Measurements from ENCODE around the gene LIMS1.

Gene LIMS1

DNA sequence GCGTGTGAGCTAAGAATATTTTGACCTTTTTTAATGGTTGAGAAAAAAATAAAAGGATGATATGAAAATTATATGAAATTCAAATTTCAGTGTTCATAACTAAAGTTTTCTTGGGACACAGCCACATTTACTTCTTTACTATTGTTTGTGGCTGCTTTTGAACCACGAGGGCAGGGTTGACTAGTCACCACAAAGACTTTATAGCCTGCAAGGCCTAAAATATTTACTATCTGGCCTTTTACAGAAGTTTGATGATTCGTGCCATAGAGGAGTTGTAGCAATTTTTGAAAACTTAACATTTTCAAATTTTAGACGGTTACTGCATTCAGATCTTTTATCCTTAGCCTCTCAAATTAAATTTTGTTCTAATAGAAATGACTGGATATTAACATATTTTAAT lies 69.9 kb downstream of the LIMS1 start:
- Histone ChIP-seq H3K4me1 (ENCODE audit: control insufficient read depth, insufficient read depth, low read length) (peaks cover 14% of the 10 kb centered on the region), H3K27me3 (ENCODE audit: control insufficient read depth, insufficient read depth, low read length) (no peaks in the 10 kb centered on the region), H3K4me3 (ENCODE audit: low read length) (no peak overlapping the region), H3K9ac (ENCODE audit: low read depth, low read length) (no peak overlapping the region), H3K4me2 (ENCODE audit: low read length) (no peak overlapping the region), H3K9me3 (replicated peaks; ENCODE audit: low read length) (no peaks in the 10 kb centered on the region), H3K36me3 (ENCODE audit: insufficient read depth, low read length) (no peaks in the 10 kb centered on the region)

DNA sequence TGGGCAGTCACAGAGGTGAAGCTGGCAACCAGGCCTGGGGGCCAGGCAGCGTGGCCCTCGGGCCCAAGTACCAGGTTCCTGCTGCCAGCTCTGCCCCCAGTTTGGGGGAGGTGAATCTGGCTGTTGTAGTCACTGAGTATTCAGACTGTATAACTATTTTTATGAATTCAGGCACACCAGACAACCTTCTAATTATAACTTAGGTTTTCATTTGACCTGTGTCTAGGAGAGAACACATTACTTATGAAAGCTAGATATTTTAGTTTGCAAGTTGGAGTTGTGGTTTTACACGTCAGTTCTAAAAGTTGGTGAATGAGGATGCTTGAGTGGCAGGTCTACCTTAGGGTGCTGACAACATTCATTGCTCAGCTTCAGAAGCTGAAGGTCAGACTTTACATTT lies 71.7 kb downstream of the LIMS1 start:
- H3K4me1 ChIP-seq (ENCODE audit: control insufficient read depth, insufficient read depth, low read length) = peaks cover 14% of the 10 kb centered on the region
- no peaks in the 10 kb centered on the region for H3K9me3 ChIP-seq (replicated peaks; ENCODE audit: low read length)
- H3K4me3 ChIP-seq (ENCODE audit: low read length) = no peak overlapping the region
- no peaks in the 10 kb centered on the region for H3K27me3 ChIP-seq (ENCODE audit: control insufficient read depth, insufficient read depth, low read length)
- no peaks in the 10 kb centered on the region for H3K36me3 ChIP-seq (ENCODE audit: insufficient read depth, low read length)
- no peak overlapping the region for H3K4me2 ChIP-seq (ENCODE audit: low read length)
- H3K9ac ChIP-seq (ENCODE audit: low read depth, low read length) = no peak overlapping the region

DNA sequence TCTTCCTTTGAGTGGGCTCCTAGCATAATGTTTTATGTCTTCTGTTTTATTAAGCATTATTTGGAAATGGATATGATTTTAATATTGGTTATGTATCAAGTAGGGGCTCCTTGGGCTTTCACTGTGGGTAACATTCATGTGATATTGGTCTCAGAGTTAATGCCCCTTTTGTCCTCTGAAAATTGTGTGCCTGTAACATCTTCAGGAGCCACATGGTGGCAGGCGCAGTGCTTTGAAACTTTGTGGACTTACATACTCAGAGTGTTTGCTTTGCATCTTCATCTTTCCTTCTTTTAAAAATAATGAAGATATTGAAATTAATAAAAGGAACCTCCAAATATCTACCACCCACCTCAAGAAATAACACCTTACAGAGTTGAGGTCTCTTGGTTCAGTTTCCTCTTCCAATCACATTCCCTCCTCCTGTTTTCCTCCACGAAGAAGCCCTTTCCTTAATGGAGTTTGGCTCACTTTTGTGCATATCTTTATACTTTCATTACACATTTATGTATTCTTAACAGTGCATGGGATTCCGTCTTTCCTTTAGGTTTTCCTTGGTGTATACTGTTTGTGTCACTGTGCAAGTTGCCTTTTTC lies 73.5 kb downstream of the LIMS1 start:
- Histone ChIP-seq H3K27me3 (ENCODE audit: control insufficient read depth, insufficient read depth, low read length) (no peaks in the 10 kb centered on the region), H3K4me3 (ENCODE audit: low read length) (no peak overlapping the region), H3K9me3 (replicated peaks; ENCODE audit: low read length) (no peaks in the 10 kb centered on the region), H3K36me3 (ENCODE audit: insufficient read depth, low read length) (no peaks in the 10 kb centered on the region), H3K9ac (ENCODE audit: low read depth, low read length) (no peak overlapping the region), H3K4me2 (ENCODE audit: low read length) (no peak overlapping the region), H3K4me1 (ENCODE audit: control insufficient read depth, insufficient read depth, low read length) (peaks cover 18% of the 10 kb centered on the region)

DNA sequence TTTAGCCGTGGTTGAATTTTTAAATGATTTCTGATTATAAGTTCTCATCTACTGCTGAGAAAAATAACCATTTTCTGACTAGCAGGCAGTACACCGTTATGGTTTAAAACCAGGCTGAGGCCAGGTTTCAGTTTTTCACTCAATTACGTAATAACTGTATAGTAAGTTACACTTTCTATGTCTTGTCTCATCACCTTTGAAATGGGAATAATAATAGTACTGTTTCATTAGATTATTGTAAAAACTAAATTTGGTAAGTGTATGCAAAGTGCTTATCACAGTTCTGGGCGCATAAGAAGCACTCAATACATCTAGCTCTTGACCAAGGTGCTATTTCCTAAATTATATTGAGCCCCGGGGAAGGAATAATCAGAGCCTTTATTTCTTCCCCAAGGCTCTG lies 76.8 kb downstream of the LIMS1 start:
- peaks cover 13% of the 10 kb centered on the region for H3K4me1 ChIP-seq (ENCODE audit: control insufficient read depth, insufficient read depth, low read length)
- no peak overlapping the region for H3K4me2 ChIP-seq (ENCODE audit: low read length)
- H3K36me3 ChIP-seq (ENCODE audit: insufficient read depth, low read length) = no peaks in the 10 kb centered on the region
- no peak overlapping the region for H3K9ac ChIP-seq (ENCODE audit: low read depth, low read length)
- no peaks in the 10 kb centered on the region for H3K27me3 ChIP-seq (ENCODE audit: control insufficient read depth, insufficient read depth, low read length)
- no peaks in the 10 kb centered on the region for H3K9me3 ChIP-seq (replicated peaks; ENCODE audit: low read length)
- H3K4me3 ChIP-seq (ENCODE audit: low read length) = no peak overlapping the region

DNA sequence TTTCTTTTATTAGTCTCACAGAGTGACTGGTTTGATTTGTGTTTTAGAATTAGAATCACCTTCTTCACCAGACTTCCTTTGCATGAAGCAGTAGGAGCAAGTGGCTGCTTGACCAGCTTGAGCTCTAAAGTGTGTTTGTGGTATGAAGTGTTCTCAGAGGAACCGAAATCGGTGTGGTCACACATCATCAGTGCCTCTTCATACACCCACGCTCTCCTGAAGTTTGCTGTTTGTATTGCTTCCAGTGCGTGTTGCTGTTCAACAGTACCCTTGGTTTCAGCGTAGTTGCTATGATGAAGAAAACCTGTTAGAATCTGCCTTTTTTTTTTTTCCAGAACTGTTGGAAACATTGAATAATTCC lies 77.9 kb downstream of the LIMS1 start:
- Histone ChIP-seq H3K9ac (ENCODE audit: low read depth, low read length) (no peak overlapping the region), H3K4me1 (ENCODE audit: control insufficient read depth, insufficient read depth, low read length) (peaks cover 24% of the 10 kb centered on the region), H3K36me3 (ENCODE audit: insufficient read depth, low read length) (no peaks in the 10 kb centered on the region), H3K4me2 (ENCODE audit: low read length) (no peak overlapping the region), H3K27me3 (ENCODE audit: control insufficient read depth, insufficient read depth, low read length) (no peaks in the 10 kb centered on the region), H3K9me3 (replicated peaks; ENCODE audit: low read length) (no peaks in the 10 kb centered on the region), H3K4me3 (ENCODE audit: low read length) (no peak overlapping the region)

DNA sequence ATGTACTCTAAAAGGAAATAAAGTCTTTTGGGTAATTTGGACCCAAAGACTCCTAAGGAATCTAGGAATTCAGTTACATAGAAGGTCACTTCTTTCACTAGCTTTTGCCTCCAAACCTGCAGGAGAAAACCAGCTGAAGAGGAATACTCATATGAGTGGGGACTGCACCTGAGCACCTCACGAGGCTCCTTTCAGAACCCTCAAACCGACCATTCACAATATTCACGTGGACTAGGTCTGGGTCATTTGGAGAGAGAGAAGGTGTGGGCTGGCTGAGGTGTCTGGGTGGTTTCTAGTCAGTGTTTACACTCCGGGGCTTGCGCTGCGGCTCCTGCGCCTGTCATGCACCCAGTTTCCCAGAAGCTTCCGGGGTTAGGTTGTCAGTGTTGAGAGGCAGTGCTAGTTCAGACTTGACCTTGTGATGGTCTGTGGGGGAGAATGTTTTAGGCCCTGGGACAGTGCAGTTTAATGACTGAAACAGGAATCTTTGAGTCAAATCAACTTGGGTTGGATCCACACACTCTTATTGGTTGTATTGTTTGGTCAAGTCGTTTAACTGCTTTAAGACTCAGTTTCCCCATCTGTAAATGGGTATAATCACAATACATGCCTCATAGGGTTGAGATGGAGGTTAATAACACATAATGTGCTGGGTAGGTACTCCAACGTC lies 78.4 kb downstream of the LIMS1 start:
- Histone ChIP-seq H3K36me3 (ENCODE audit: insufficient read depth, low read length) (no peaks in the 10 kb centered on the region), H3K9ac (ENCODE audit: low read depth, low read length) (no peak overlapping the region), H3K4me1 (ENCODE audit: control insufficient read depth, insufficient read depth, low read length) (peaks cover 29% of the 10 kb centered on the region), H3K4me3 (ENCODE audit: low read length) (no peak overlapping the region), H3K9me3 (replicated peaks; ENCODE audit: low read length) (no peaks in the 10 kb centered on the region), H3K27me3 (ENCODE audit: control insufficient read depth, insufficient read depth, low read length) (no peaks in the 10 kb centered on the region), H3K4me2 (ENCODE audit: low read length) (no peak overlapping the region)

DNA sequence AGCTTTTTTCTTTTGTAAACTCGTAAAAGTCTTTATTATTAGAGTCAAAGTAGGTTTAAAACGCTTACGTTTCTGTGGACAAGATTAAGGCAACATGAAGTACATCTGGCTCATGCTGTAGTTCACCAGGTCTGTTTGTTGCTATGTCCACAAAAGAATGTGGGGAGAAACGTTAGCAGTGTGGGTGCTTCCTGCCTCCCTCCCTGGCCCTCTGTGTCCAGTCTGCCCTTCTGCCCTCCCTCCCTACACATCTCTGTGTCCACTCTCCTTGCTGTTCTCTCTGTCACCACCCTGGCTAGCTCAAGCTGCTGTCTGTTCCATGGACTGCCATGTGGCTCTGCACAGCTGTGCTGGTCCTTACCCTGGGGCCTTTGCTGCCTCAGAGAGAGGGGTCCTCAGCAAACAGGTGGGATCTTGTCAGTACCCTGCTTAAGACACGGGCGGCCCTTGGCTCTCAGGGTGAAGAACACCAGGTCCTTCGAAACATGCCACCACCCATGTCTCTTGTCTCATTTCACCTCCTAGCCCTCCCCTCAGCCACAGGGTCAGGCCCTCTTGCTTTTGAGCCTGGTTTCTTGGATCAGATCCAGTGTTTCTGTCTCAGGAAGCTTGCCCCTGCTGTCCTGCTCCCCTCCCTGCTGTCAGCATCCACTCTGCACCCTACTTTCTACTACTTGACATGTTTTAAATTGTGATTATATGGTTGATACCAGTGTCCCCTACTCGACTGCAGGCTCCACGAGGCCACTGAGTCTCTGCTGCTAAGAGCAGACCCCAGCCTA lies 79.2 kb downstream of the LIMS1 start:
- Histone ChIP-seq H3K9ac (ENCODE audit: low read depth, low read length) (no peak overlapping the region), H3K4me1 (ENCODE audit: control insufficient read depth, insufficient read depth, low read length) (peaks cover 32% of the 10 kb centered on the region), H3K4me3 (ENCODE audit: low read length) (no peak overlapping the region)

DNA sequence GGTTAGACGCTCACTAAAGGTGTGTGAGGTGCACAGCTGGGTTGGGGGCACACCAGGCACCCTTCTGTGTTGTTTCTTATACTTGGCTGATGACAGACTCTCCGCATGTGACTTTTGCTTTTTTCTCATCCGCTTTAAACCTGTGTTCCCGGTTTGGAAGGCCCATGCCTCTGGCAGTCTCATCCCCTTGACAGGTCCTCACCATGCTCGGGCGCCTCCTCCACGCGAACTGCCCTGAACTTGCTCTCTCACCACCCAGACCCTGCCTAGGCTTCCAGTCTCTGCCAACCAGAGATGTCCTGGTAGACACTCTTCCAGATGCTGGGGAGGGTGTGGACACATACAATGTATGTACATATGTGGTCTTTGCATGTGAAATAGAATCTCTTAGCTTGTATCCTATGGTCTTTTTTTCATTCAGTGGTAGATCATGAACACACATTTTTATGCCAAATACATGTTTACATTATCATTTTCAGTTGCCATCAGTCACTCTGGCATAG lies 79.8 kb downstream of the LIMS1 start:
- H3K4me3 ChIP-seq (ENCODE audit: low read length) = no peak overlapping the region
- no peaks in the 10 kb centered on the region for H3K36me3 ChIP-seq (ENCODE audit: insufficient read depth, low read length)
- no peaks in the 10 kb centered on the region for H3K9me3 ChIP-seq (replicated peaks; ENCODE audit: low read length)
- peaks cover 37% of the 10 kb centered on the region for H3K4me1 ChIP-seq (ENCODE audit: control insufficient read depth, insufficient read depth, low read length)
- no peaks in the 10 kb centered on the region for H3K27me3 ChIP-seq (ENCODE audit: control insufficient read depth, insufficient read depth, low read length)
- no peak overlapping the region for H3K4me2 ChIP-seq (ENCODE audit: low read length)
- H3K9ac ChIP-seq (ENCODE audit: low read depth, low read length) = no peak overlapping the region

More for the DNA sequence above, 79.2 kb downstream of the LIMS1 start:
- Histone ChIP-seq H3K9me3 (replicated peaks; ENCODE audit: low read length) (no peaks in the 10 kb centered on the region), H3K27me3 (ENCODE audit: control insufficient read depth, insufficient read depth, low read length) (no peaks in the 10 kb centered on the region), H3K4me2 (ENCODE audit: low read length) (no peak overlapping the region), H3K36me3 (ENCODE audit: insufficient read depth, low read length) (no peaks in the 10 kb centered on the region)

DNA sequence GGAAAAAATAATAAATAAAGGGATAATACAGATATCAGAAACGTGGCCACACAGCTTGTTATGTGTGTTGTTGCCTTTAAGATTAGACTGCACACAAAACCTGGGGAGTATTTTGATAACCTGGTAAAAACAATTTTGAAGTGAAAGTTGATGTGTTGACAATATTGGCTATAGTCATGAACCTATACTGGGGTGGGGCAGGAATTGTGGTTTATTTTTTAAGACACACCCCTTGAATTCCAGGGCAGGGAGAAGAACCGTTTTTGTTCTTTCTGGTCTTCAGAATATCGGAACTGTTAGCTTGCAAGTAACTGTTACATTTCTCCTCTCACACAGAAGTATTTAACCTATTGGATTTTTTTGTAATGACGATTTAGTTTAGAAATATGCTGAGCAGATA lies 80.4 kb downstream of the LIMS1 start:
- peaks cover 38% of the 10 kb centered on the region for H3K4me1 ChIP-seq (ENCODE audit: control insufficient read depth, insufficient read depth, low read length)

DNA sequence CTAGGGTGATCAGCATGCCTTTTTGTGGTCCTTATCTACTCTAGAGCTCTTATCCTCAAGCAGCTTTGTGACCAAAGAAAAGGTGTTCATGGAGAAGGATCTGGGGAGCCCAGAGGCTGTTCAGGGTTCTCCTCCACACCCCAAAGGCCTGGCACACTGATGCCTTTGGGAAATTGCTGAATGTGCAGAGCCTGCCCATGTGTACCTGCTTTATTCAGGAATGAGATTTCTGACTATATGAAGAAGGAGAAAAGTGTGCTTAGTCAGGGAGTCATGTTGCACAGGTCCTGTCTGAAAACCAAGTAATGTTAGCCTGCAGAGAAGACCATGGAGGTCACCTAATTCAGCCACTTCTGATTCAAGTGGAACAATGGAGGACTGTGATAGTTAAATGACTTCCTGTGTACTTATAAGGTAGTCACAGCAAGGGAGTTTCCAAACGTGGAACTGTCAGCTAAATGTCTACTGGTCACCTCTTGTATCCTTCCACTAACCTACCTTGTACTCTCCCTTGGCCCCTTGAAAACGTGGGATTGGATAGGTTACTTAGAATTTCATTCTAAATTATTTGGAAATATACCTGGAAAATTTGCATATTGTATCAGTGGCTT lies 81.3 kb downstream of the LIMS1 start:
- no peak overlapping the region for H3K4me3 ChIP-seq (ENCODE audit: low read length)
- H3K9ac ChIP-seq (ENCODE audit: low read depth, low read length) = no peak overlapping the region
- no peaks in the 10 kb centered on the region for H3K36me3 ChIP-seq (ENCODE audit: insufficient read depth, low read length)
- H3K4me2 ChIP-seq (ENCODE audit: low read length) = no peak overlapping the region
- no peaks in the 10 kb centered on the region for H3K9me3 ChIP-seq (replicated peaks; ENCODE audit: low read length)
- H3K27me3 ChIP-seq (ENCODE audit: control insufficient read depth, insufficient read depth, low read length) = no peaks in the 10 kb centered on the region
- H3K4me1 ChIP-seq (ENCODE audit: control insufficient read depth, insufficient read depth, low read length) = peaks cover 41% of the 10 kb centered on the region

More for the DNA sequence above, 80.4 kb downstream of the LIMS1 start:
- Histone ChIP-seq H3K4me2 (ENCODE audit: low read length) (no peak overlapping the region), H3K9me3 (replicated peaks; ENCODE audit: low read length) (no peaks in the 10 kb centered on the region), H3K4me3 (ENCODE audit: low read length) (no peak overlapping the region), H3K9ac (ENCODE audit: low read depth, low read length) (no peak overlapping the region), H3K36me3 (ENCODE audit: insufficient read depth, low read length) (no peaks in the 10 kb centered on the region), H3K27me3 (ENCODE audit: control insufficient read depth, insufficient read depth, low read length) (no peaks in the 10 kb centered on the region)

DNA sequence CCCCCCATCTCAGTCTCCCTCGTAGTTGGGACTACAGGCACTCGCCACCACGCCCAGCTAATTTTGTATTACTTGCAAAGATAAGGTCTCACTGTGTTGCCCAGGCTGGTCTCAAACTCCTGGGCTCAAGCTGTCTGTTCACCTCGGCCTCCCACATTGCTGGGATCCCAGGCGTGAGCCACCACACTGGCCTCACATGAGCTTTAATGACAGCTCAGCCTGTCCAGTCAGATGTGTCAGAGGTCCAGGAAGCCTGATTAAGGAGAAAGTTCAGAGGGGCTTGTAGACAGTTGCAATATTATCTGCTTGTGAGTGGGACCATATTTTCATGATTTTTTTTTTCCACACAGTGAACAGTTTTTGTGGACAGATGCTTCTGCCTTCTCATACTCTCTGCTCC lies 82.0 kb downstream of the LIMS1 start:
- no peak overlapping the region for H3K9ac ChIP-seq (ENCODE audit: low read depth, low read length)
- no peak overlapping the region for H3K4me3 ChIP-seq (ENCODE audit: low read length)
- no peaks in the 10 kb centered on the region for H3K27me3 ChIP-seq (ENCODE audit: control insufficient read depth, insufficient read depth, low read length)
- H3K4me1 ChIP-seq (ENCODE audit: control insufficient read depth, insufficient read depth, low read length) = peaks cover 49% of the 10 kb centered on the region
- peak overlapping the region; percentile 22 for H3K4me2 ChIP-seq (ENCODE audit: low read length)
- no peaks in the 10 kb centered on the region for H3K9me3 ChIP-seq (replicated peaks; ENCODE audit: low read length)
- H3K36me3 ChIP-seq (ENCODE audit: insufficient read depth, low read length) = no peaks in the 10 kb centered on the region

All from skeletal muscle satellite cell (primary cell).